Neuron (in vitro differentiated cells): Measurements from ENCODE around the gene CNST.
"Not testable (repeated sequence)": the region's sequence is repeated elsewhere in the genome, so short reads cannot be mapped to it uniquely, and the experiment has no call there.

ENCODE experiments used
- H2AFZ ChIP-seq: one replicate; pipeline ENCODE4 v1.6.1; 2013; ENCODE audit warnings: low read depth, mild to moderate bottlenecking, inconsistent platforms, low read length, moderate library complexity
- H3K27me3 ChIP-seq: one replicate; pipeline ENCODE4 v1.6.1; 2013; ENCODE audit warnings: low read length; ENCODE audit not compliant: insufficient read depth
- H3K36me3 ChIP-seq: one replicate; pipeline ENCODE4 v1.6.1; 2013; ENCODE audit warnings: low read length; ENCODE audit not compliant: insufficient read depth
- H3K4me1 ChIP-seq: one replicate; pipeline ENCODE4 v1.6.1; 2013; ENCODE audit warnings: low read length; ENCODE audit not compliant: insufficient read depth
- H3K4me3 ChIP-seq: 2 replicates; pipeline ENCODE4 v1.5.1; 2013; ENCODE audit warnings: mild to moderate bottlenecking, low read length, moderate library complexity
- H3K9me3 ChIP-seq: one replicate; pipeline ENCODE4 v1.6.1; 2013; ENCODE audit warnings: low read length

Gene CNST

DNA sequence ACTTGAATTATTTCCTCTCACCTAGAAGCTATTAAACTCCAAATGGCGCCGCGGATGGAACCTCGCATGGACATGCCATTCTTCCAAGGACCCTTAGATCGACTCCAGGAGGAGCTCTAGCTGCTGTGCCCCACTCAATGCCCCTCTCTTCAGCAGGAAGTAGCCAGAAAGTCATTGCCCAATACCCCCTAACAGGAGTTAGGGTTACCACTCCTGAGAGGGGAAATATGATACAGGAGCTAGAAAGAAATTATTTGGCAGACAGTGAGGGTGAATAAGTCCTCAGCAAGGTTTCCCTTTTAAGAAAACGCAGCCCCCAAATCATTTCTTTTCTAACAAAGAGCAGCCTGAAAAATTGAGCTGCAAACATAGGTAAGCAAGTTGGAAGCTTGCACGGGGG lies 28.8 kb upstream of the CNST start:
- Histone ChIP-seq H3K4me3 (no peak overlapping the region), H3K27me3 (no peaks in the 10 kb centered on the region), H3K4me1 (no peaks in the 10 kb centered on the region), H3K36me3 (peaks cover 21% of the 10 kb centered on the region), H3K9me3 (no peaks in the 10 kb centered on the region), H2AFZ (no peak overlapping the region)

- Histone ChIP-seq H3K4me3 (no peak overlapping the region), H3K27me3 (no peaks in the 10 kb centered on the region), H3K9me3 (no peaks in the 10 kb centered on the region), H2AFZ (no peak overlapping the region), H3K4me1 (no peaks in the 10 kb centered on the region), H3K36me3 (peaks cover 21% of the 10 kb centered on the region)
Observed at GRCh38 chr1:246537887-246538286, 28.4 kb upstream of the CNST start.

DNA sequence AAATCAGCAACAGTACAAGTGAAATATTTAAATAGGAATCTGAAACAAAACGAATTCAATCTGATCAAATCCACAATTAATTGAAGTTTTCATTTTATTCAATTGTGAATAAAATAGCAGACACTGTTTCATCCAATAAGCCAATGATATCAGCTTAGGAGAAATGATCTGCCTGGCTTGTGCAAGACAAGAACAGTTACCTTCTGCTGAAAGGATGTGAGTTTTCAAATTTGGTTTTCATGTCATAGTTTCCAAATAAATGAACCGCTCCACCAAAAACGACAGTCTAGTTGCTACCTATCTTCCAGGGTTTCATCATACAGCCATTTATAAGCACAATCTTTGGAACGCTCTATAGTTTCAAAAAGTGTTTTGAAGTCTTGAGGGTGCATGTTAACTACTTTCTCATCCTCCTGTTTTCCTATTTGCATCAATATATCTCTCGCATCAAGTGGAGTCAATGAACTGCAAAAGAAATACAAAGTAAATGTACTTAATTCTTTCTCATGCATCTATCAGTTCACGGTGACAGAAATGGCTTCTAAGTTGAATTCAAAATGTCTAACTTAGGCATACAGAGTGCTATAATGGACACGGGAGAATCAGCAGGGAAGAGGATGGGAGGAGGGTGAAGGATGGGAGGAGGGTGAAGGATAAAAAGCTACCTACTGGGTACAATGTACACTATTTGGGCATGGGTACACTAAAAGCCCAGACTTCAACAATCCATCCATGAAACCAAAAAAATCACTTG lies 25.3 kb upstream of the CNST start:
- Histone ChIP-seq H3K36me3 (peaks cover 38% of the 10 kb centered on the region), H3K9me3 (no peaks in the 10 kb centered on the region), H3K4me3 (no peak overlapping the region), H3K27me3 (no peaks in the 10 kb centered on the region), H2AFZ (no peak overlapping the region), H3K4me1 (no peaks in the 10 kb centered on the region)

GRCh38 chr1:246544001-246544400 lies 22.3 kb upstream of the CNST start:
- Histone ChIP-seq H2AFZ (no peak overlapping the region), H3K36me3 (peaks cover 52% of the 10 kb centered on the region), H3K4me3 (no peak overlapping the region), H3K9me3 (no peaks in the 10 kb centered on the region), H3K4me1 (no peaks in the 10 kb centered on the region), H3K27me3 (no peaks in the 10 kb centered on the region)

- Histone ChIP-seq H3K4me1 (no peaks in the 10 kb centered on the region), H3K4me3 (no peak overlapping the region), H3K36me3 (peaks cover 62% of the 10 kb centered on the region), H3K9me3 (no peaks in the 10 kb centered on the region), H2AFZ (no peak overlapping the region), H3K27me3 (no peaks in the 10 kb centered on the region)
Observed at GRCh38 chr1:246549665-246550064, 16.6 kb upstream of the CNST start.

DNA sequence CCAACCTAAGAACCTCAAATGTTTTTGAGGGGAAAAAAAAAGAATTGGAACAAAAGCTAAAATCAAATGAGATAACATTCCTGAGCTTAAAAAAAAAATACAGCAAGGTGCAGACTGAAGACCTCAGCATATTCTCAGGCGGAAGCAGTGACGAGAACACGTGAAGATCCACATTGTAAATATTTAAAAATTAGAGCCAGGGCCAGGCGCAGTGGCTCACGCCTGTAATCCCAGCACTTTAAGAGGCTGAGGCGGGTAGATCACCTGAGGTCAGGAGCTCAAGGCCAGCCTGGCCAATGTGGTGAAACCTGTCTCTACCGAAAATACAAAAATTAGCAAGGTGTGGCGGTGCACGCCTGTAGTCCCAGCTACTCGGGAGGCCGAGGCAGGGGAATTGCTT lies 15.9 kb upstream of the CNST start:
- no peak overlapping the region for H2AFZ ChIP-seq
- no peak overlapping the region for H3K4me3 ChIP-seq
- peaks cover 65% of the 10 kb centered on the region for H3K36me3 ChIP-seq
- no peaks in the 10 kb centered on the region for H3K27me3 ChIP-seq
- H3K9me3 ChIP-seq = no peaks in the 10 kb centered on the region
- H3K4me1 ChIP-seq = no peaks in the 10 kb centered on the region

DNA sequence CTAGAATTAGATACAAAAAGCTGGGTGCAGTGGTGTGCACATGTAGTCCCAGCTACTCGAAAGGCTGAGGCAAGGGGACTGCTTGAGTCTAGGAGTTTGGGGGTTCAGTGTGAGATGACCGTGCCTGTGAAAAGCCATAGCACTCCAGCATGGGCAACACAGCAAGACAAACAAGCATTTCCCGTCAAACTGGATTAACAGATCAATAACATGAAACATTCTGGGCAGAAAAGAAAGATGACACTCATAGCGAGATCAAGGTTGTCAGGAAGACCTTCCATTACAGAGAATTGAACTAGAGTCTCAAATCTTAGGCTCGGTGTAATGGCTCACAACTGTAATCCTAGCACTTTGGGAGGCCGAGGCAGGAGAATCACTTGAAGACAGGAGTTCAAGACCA lies 14.1 kb upstream of the CNST start:
- Histone ChIP-seq H3K4me1 (no peaks in the 10 kb centered on the region), H3K27me3 (no peaks in the 10 kb centered on the region), H3K36me3 (peaks cover 68% of the 10 kb centered on the region), H3K9me3 (no peaks in the 10 kb centered on the region), H3K4me3 (no peak overlapping the region), H2AFZ (no peak overlapping the region)

GRCh38 chr1:246554201-246554600 lies 12.1 kb upstream of the CNST start:
- Histone ChIP-seq H2AFZ (no peak overlapping the region), H3K4me3 (no peak overlapping the region), H3K4me1 (no peaks in the 10 kb centered on the region), H3K9me3 (no peaks in the 10 kb centered on the region), H3K27me3 (no peaks in the 10 kb centered on the region), H3K36me3 (peaks cover 62% of the 10 kb centered on the region)

DNA sequence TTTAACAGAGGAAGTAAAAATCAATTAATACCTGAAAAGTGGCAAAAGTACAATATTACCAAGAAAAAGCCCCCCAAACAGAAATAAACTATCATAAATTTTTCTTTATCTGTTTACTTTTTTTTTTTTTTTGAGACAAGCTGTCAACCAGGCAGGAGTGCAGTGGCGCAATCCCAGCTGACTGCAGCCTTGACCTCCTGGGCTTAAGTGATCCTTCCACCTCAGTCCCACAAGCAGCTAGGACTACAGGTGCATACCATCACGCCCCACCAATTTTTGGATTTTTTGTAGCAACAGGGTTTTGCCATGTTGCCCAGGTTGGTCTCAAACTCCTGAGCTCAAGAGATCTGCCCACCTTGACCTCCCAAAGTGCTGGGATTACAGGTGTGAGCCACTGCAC lies 8.2 kb upstream of the CNST start:
- no peaks in the 10 kb centered on the region for H3K4me1 ChIP-seq
- peaks cover 49% of the 10 kb centered on the region for H3K36me3 ChIP-seq
- H3K27me3 ChIP-seq = no peaks in the 10 kb centered on the region
- H3K4me3 ChIP-seq = no peak overlapping the region
- no peaks in the 10 kb centered on the region for H3K9me3 ChIP-seq
- no peak overlapping the region for H2AFZ ChIP-seq

GRCh38 chr1:246559310-246559709 lies 6.9 kb upstream of the CNST start:
- no peak overlapping the region for H2AFZ ChIP-seq
- H3K9me3 ChIP-seq = no peaks in the 10 kb centered on the region
- peaks cover 2% of the 10 kb centered on the region for H3K4me1 ChIP-seq
- H3K27me3 ChIP-seq = no peaks in the 10 kb centered on the region
- H3K4me3 ChIP-seq = no peak overlapping the region
- H3K36me3 ChIP-seq = peaks cover 46% of the 10 kb centered on the region

GRCh38 chr1:246560833-246561232 lies 5.4 kb upstream of the CNST start:
- H3K9me3 ChIP-seq, H2AFZ ChIP-seq, H3K4me1 ChIP-seq, H3K27me3 ChIP-seq, H3K4me3 ChIP-seq: not testable (repeated sequence)
- peaks cover 37% of the 10 kb centered on the region for H3K36me3 ChIP-seq

DNA sequence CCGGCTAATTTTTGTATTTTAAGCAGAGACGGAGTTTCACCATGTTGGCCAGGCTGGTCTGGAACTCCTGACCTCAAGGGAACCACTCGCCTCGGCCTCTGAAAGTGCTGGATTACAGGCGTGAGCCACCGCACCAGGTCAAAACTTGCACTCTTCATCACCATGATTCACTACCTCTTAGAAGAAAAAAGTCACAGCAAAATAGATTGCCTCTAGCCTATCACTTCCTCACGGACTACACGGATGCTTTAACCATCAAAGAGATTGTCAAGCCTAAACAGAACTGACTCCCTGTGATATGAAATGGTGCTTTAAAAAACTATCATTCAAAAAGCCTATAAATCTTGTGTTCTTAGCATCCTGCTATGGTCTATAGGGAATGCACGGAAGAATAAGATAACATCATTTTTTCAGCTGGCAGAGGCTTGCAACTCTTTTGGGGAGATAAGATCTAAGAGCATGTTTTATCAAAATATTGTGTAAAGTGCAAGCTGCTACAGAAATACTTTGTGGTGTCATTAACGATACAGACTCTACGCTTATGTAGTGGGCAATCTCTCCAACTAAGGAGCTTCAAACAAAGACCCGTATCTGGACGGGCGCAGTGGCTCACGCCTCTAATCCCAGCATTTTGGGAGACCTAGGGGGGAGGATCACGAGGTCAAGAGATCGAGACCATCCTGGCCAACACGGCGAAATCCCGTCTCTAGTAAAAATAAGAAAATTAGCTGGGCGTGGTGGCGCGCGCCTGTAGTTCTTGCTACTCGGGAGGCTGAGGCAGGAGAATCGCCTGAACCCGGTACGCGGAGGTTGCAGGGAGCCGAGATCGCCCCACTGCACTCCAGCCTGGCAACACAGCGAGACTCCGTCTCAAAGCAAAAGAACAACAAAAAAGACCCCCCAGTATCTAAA lies 1.2 kb upstream of the CNST start:
- H2AFZ ChIP-seq = peak overlapping the region; percentile 92
- H3K36me3 ChIP-seq = peaks cover 15% of the 10 kb centered on the region
- H3K9me3 ChIP-seq = no peaks in the 10 kb centered on the region
- H3K4me3 ChIP-seq = peak overlapping the region; percentile 98
- H3K4me1 ChIP-seq = peaks cover 14% of the 10 kb centered on the region
- H3K27me3 ChIP-seq = no peaks in the 10 kb centered on the region

DNA sequence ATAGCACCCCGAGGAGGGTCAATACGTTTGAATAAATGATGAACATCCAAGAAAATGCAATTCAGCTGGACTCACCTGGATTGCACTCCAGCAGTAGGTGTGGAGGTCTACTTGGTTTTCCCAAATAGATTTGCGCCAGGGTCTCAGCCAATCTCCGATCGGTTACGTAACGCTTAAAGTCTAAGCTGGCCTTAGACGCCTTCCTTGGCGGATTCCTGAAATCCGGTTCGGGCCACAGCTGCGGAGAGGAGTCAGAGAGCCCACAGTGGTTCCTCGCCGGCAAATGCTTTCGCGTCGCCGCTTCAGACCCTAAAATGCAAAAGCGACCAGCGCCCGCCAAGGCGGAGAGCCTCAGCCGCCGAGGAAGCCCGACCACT lies 517 bp upstream of the CNST start:
- Histone ChIP-seq H3K4me3 (peak overlapping the region; percentile 98), H2AFZ (peak overlapping the region; percentile 92), H3K27me3 (no peaks in the 10 kb centered on the region), H3K36me3 (peaks cover 12% of the 10 kb centered on the region), H3K4me1 (peaks cover 14% of the 10 kb centered on the region), H3K9me3 (no peaks in the 10 kb centered on the region)
